Breast epithelium (tissue), 3 donors: ENCODE data around the gene FCRL3.

Experiments used
- CTCF ChIP-seq, 3 donors: fragments of 450-650 bp; IDR thresholded peaks; one replicate each; pipeline ENCODE4 v1.5.1; 2016 to 2017; ENCODE audit warnings: antibody characterized with exemption in 3 of 3, mild to moderate bottlenecking in 3 of 3, moderate library complexity in 3 of 3
- POLR2A ChIP-seq: fragments of 450-650 bp; IDR thresholded peaks from one replicate; pipeline ENCODE4 v1.6.1; 2016; ENCODE audit warnings: antibody characterized with exemption, mild to moderate bottlenecking, moderate library complexity
- POLR2AphosphoS5 ChIP-seq, 3 donors: sonication (generic); formaldehyde crosslinking; IDR thresholded peaks; one replicate each; pipeline ENCODE4 v1.6.1; 2017; ENCODE audit warnings: antibody characterized with exemption in 3 of 3

- TF ChIP-seq POLR2A (no peak), CTCF (IDR thresholded peaks at IDR 0.05) (no peak), POLR2AphosphoS5 (IDR thresholded peaks at IDR 0.05) (no peak)
These were observed 60.8 kb downstream of the FCRL3 start for GRCh38 chr1:157639800-157640199.
